Head of caudate nucleus (tissue), 42 donors: ENCODE results near the gene NME7.
"Not testable (repeated sequence)": the region's sequence is repeated elsewhere in the genome, so short reads cannot be mapped to it uniquely, and the experiment has no call there.

Experiments
- DNase-seq, 42 donors: peaks; one replicate each; pipeline versions ENCODE4 v3.0.0 to v3.0.0-alpha.2; 2020 to 2021; ENCODE audit warnings: mixed read lengths in 7 of 42
- intact Hi-C: fragments of 100-400 bp; cut with DNase I; formaldehyde crosslinking; loops from one replicate; pipeline ENCODE4 v1.15.0; 2022

The NME7 gene

GRCh38 chr1:169347688-169348382, 19.8 kb downstream of the NME7 start:
- DNase-seq, result no peak
- intact Hi-C loops, result loop anchor here (5.0 to 10.0 kb wide), 2 partner anchors 243 to 746 kb away; partner anchors contain the start of gene ATP1B1

GRCh38 chr1:169346036-169346589, 21.5 kb downstream of the NME7 start:
- intact Hi-C loops, result loop anchor here (5.0 to 10.0 kb wide), 2 partner anchors 241 to 744 kb away; partner anchors contain the start of gene ATP1B1
- no peak for DNase-seq

- intact Hi-C loops, result loop anchor here (5.0 to 10.0 kb wide), 2 partner anchors 241 to 743 kb away; partner anchors contain the start of gene ATP1B1
- DNase-seq, result no peak
Observed at GRCh38 chr1:169345511-169345910, 22.1 kb downstream of the NME7 start.

GRCh38 chr1:169342096-169342495, 25.5 kb downstream of the NME7 start:
- intact Hi-C loops, result loop anchor here (10.0 kb wide), 1 partner anchor 237 kb away; the partner anchor contains the start of gene ATP1B1

GRCh38 chr1:169340882-169341281, 26.7 kb downstream of the NME7 start:
- no peak for DNase-seq
- intact Hi-C loops, result loop anchor here (10.0 kb wide), 1 partner anchor 236 kb away; the partner anchor contains the start of gene ATP1B1

More at GRCh38 chr1:169342096-169342495, 25.5 kb downstream of the NME7 start:
- not testable (repeated sequence) for DNase-seq

- intact Hi-C loops, result loop anchor here (10.0 kb wide), 1 partner anchor 235 kb away; the partner anchor contains the start of gene ATP1B1
Observed at GRCh38 chr1:169339773-169340172, 27.8 kb downstream of the NME7 start.

GRCh38 chr1:169338617-169339016, 29.0 kb downstream of the NME7 start:
- no peak for DNase-seq
- intact Hi-C loops, result no loop called here

More at GRCh38 chr1:169339773-169340172, 27.8 kb downstream of the NME7 start:
- no peak for DNase-seq

- intact Hi-C loops, DNase-seq: not testable (repeated sequence)
Observed at GRCh38 chr1:169336947-169337715, 30.5 kb downstream of the NME7 start.

- intact Hi-C loops, DNase-seq: not testable (repeated sequence)
Observed at GRCh38 chr1:169334727-169335126, 32.9 kb downstream of the NME7 start.

GRCh38 chr1:169330927-169331326, 36.7 kb downstream of the NME7 start:
- DNase-seq, result no peak
- intact Hi-C loops, result no loop called here

- DNase-seq, result no peak
- intact Hi-C loops, result no loop called here
Observed at GRCh38 chr1:169329383-169329782, 38.2 kb downstream of the NME7 start.

- intact Hi-C loops, result no loop called here
- no peak for DNase-seq
Observed at GRCh38 chr1:169327875-169328274, 39.7 kb downstream of the NME7 start.

GRCh38 chr1:169326956-169327268, 40.7 kb downstream of the NME7 start:
- no peak for DNase-seq
- intact Hi-C loops, result no loop called here

- DNase-seq, result no peak
- intact Hi-C loops, result no loop called here
Observed at GRCh38 chr1:169326261-169326955, 41.2 kb downstream of the NME7 start.

GRCh38 chr1:169325117-169325516, 42.5 kb downstream of the NME7 start:
- intact Hi-C loops, result no loop called here
- no peak for DNase-seq

- peak in 29 of 42 donors; percentile 5 to 62 (median 17) for DNase-seq
Observed at GRCh38 chr1:169322138-169322537, 45.5 kb downstream of the NME7 start.

GRCh38 chr1:169321539-169321938, 46.1 kb downstream of the NME7 start:
- intact Hi-C loops, result no loop called here
- no peak for DNase-seq

More at GRCh38 chr1:169322138-169322537, 45.5 kb downstream of the NME7 start:
- intact Hi-C loops, result no loop called here

GRCh38 chr1:169318536-169319244, 48.9 kb downstream of the NME7 start:
- no peak for DNase-seq
- intact Hi-C loops, result no loop called here

GRCh38 chr1:169316556-169316955, 51.0 kb downstream of the NME7 start:
- intact Hi-C loops, result no loop called here
- no peak for DNase-seq
